ENCODE results near the gene PAX1.

DNA sequence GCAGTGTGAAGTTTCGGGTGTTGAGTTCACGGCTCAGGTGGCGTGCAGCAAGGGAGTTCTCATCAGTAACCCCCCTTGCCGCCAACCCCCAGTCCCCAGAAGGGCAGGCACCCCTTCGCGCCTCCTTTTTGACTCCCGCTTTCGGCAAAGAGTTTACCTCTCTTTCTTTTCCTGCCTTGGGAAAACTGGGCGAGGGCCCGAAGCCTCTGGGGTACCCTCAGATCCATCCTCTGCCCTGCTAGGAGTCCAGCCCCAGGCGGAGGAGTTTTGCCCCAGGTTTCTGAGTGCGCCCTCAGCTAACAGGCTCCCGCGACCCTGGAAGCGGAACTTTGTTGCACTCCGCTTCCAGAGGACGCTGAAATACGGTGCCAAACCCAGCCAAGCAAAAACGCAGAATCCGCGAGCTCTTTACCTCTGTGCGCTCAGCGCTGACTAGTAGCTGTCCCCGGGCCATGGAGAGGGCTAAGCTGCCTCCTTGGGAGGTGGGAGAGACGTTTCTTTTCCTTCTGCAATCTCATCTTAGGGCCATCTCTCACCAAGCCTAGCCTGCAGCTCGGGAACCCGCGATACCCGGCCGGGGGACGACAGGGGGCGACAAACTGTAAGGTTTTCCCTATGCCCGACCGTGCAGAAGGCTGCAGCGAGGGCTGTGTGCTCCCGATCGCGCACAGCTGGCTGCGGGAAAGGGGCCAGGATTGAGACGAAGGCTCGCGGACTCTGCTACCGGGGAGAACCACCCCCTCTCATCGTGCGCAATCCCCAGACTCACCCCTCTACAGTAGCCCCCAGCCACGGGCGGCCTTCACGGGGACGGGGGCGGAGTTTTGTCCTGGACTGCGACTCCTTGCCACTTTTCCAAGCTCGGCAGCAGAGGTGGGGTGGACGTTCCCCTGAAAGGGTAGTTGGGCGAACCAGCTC, 2.7 kb upstream of the PAX1 start:
- TF ChIP-seq, protein P1, sequence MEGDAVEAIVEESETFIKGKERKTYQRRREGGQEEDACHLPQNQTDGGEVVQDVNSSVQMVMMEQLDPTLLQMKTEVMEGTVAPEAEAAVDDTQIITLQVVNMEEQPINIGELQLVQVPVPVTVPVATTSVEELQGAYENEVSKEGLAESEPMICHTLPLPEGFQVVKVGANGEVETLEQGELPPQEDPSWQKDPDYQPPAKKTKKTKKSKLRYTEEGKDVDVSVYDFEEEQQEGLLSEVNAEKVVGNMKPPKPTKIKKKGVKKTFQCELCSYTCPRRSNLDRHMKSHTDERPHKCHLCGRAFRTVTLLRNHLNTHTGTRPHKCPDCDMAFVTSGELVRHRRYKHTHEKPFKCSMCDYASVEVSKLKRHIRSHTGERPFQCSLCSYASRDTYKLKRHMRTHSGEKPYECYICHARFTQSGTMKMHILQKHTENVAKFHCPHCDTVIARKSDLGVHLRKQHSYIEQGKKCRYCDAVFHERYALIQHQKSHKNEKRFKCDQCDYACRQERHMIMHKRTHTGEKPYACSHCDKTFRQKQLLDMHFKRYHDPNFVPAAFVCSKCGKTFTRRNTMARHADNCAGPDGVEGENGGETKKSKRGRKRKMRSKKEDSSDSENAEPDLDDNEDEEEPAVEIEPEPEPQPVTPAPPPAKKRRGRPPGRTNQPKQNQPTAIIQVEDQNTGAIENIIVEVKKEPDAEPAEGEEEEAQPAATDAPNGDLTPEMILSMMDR (conservative IDR thresholded peaks at IDR 0.05; ENCODE audit: low read depth in 2 of 2) = peak; percentile 74 to 76
- TF ChIP-seq EZH2 (IDR thresholded peaks at IDR 0.05; ENCODE audit: low read depth, unreplicated experiment) (peak; percentile 66), REST (IDR thresholded peaks at IDR 0.05; ENCODE audit: unreplicated experiment) (no peak), POLR2AphosphoS5 (IDR thresholded peaks at IDR 0.05; ENCODE audit: low read depth) (no peak), EZH2phosphoT487 (IDR thresholded peaks at IDR 0.05; ENCODE audit: unreplicated experiment) (no peak), ZNF331 (CRISPR knock-in tag; IDR thresholded peaks at IDR 0.05; ENCODE audit: low read depth) (no peak), ZNF114 (CRISPR knock-in tag; IDR thresholded peaks at IDR 0.05) (no peak), JUNB (IDR thresholded peaks at IDR 0.05; ENCODE audit: unreplicated experiment) (no peak), STAT1 (IDR thresholded peaks at IDR 0.05; ENCODE audit: unreplicated experiment) (no peak), CREB1 (CRISPR knock-in tag; IDR thresholded peaks at IDR 0.05; ENCODE audit: low read depth) (no peak)

All from GM23338 (cell line).